ENCODE data around the gene METTL9. TPM values are rescaled to one million over a fixed set of nuclear protein-coding genes. Genes with fewer than 3 reads are reported as not detected.
"Not testable (repeated sequence)": the region's sequence is repeated elsewhere in the genome, so short reads cannot be mapped to it uniquely, and the experiment has no call there.

The METTL9 gene
- total RNA-seq, 2 donors from 2014 or later = 76.3 to 114 TPM

DNA sequence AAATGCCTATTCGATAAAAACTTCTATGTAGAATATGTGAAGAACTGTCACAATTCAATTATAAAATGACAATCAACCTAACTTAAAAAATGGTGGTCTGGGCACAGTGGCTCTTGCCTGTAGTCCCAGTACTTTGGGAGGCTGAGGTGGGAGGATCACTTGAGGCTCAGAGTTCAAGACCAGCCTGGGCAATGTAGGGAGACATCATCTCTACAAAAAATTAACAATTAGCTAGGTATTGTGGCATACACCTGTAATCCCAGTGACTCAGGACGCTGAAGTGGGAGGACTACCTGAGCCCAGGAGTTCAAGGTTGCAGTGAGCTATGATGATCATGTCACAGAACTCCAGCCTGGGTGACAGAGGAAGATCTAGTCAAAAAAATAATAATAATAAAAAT is 18.6 kb upstream of the METTL9 start:
- WGBS, 2 donors = 68 to 70% methylated on average over 2 of the region's 2 CpGs
- TF ChIP-seq, protein P1, sequence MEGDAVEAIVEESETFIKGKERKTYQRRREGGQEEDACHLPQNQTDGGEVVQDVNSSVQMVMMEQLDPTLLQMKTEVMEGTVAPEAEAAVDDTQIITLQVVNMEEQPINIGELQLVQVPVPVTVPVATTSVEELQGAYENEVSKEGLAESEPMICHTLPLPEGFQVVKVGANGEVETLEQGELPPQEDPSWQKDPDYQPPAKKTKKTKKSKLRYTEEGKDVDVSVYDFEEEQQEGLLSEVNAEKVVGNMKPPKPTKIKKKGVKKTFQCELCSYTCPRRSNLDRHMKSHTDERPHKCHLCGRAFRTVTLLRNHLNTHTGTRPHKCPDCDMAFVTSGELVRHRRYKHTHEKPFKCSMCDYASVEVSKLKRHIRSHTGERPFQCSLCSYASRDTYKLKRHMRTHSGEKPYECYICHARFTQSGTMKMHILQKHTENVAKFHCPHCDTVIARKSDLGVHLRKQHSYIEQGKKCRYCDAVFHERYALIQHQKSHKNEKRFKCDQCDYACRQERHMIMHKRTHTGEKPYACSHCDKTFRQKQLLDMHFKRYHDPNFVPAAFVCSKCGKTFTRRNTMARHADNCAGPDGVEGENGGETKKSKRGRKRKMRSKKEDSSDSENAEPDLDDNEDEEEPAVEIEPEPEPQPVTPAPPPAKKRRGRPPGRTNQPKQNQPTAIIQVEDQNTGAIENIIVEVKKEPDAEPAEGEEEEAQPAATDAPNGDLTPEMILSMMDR (IDR thresholded peaks at IDR 0.05) = no peak
- TF ChIP-seq POLR2A (IDR thresholded peaks at IDR 0.05) = no peak
- H3K4me3 ChIP-seq = no peak overlapping the region
- no peak overlapping the region for H3K27ac ChIP-seq
- no peaks in the 10 kb centered on the region for H3K4me1 ChIP-seq
- H3K36me3 ChIP-seq (replicated peaks in 1 of 2; ENCODE audit: insufficient read depth in 1 of 2, low read depth in 2 of 2) = no peaks in the 10 kb centered on the region
- ATAC-seq = no peak
- H3K9me3 ChIP-seq = no peaks in the 10 kb centered on the region
- no peaks in the 10 kb centered on the region for H3K27me3 ChIP-seq
- intact Hi-C loops (cut with DNase I) = loop anchor here (2.0 to 5.0 kb wide), 2 partner anchors 1096 to 1112 kb away; no protein-coding TSS in a partner anchor
- no peak for DNase-seq

DNA sequence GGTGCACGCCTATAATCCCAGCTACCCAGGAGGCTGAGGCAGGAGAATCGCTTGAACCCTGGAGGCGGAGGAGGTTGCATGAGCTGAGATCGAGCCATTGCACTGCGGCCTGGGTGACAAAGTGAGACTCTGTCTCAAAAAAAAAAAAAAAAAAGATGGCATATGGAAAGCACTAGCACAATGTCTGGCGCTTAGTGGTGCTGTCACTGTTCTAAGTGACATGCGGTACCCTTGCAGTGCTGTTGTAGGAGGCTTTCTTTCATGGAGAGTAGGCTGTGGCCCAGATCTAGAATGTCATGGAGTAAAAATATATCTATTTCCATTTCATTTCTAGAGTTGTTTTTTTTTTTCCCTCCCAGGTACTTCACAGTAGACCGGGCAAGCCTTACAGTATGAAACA is 14.6 kb upstream of the METTL9 start:
- no peak overlapping the region for H3K27ac ChIP-seq
- H3K36me3 ChIP-seq (replicated peaks in 1 of 2; ENCODE audit: insufficient read depth in 1 of 2, low read depth in 2 of 2) = no peaks in the 10 kb centered on the region
- intact Hi-C loops (cut with DNase I) = loop anchor here (5.0 kb wide), 1 partner anchor 1092 kb away; no protein-coding TSS in a partner anchor
- TF ChIP-seq, protein P1 (IDR thresholded peaks at IDR 0.05) = no peak
- TF ChIP-seq POLR2A (IDR thresholded peaks at IDR 0.05) = no peak
- ATAC-seq (no peak), DNase-seq (no peak)
- WGBS, 2 donors = 87 to 91% methylated on average over 8 of the region's 8 CpGs
- no peak overlapping the region for H3K4me3 ChIP-seq
- no peaks in the 10 kb centered on the region for H3K27me3 ChIP-seq
- no peaks in the 10 kb centered on the region for H3K9me3 ChIP-seq
- no peaks in the 10 kb centered on the region for H3K4me1 ChIP-seq

DNA sequence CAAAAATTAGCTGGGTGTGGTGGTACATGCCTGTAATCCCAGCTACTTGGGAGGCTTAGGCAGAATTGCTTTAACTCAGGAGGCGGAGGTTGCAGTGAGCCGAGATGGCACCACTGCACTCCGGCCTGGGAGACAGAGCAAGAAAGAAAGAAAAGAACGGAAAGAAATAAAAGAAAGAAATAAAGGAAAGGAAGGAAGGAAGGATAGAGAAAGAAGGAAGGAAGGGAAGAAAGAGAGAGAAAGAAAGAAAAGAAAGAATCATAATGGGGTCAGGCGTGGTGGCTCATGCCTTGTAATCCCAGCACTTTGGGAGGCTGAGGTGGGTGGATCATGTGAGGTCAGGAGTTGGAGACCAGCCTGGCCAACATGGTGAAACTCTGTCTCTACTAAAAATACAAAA is 10.8 kb upstream of the METTL9 start:
- H3K9me3 ChIP-seq; ATAC-seq; H3K27me3 ChIP-seq; H3K4me3 ChIP-seq; DNase-seq; H3K36me3 ChIP-seq (replicated peaks in 1 of 2; ENCODE audit: insufficient read depth in 1 of 2, low read depth in 2 of 2); intact Hi-C loops (cut with DNase I); H3K4me1 ChIP-seq; H3K27ac ChIP-seq: not testable (repeated sequence)
- WGBS, 2 donors = 85 to 88% methylated on average over 5 of the region's 5 CpGs

DNA sequence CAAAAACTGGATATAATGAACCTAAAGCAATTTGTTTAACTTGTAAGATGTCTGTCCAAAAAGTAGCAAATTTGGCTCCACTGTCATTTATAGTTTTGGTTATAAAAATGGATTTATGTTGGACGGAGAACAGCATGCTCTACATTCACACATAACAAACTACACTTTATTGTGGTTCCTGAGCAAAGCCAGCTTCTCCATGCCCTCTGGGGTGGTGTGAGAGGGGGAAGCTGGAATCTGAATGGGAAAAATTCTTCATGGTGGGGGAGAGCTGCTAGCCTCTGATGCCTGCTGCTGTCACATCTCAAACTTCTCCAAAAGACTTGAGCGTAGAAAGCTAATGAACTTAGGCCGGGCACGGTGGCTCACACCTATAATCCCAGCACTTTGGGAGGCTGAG is 9.8 kb upstream of the METTL9 start:
- intact Hi-C loops (cut with DNase I) = no loop called here
- Histone ChIP-seq H3K4me3 (no peak overlapping the region), H3K4me1 (no peaks in the 10 kb centered on the region), H3K9me3 (no peaks in the 10 kb centered on the region), H3K36me3 (replicated peaks in 1 of 2; ENCODE audit: insufficient read depth in 1 of 2, low read depth in 2 of 2) (no peaks in the 10 kb centered on the region), H3K27ac (no peak overlapping the region), H3K27me3 (no peaks in the 10 kb centered on the region)
- no peak for TF ChIP-seq POLR2A (IDR thresholded peaks at IDR 0.05)
- TF ChIP-seq, protein P1 (IDR thresholded peaks at IDR 0.05) = no peak
- ATAC-seq (no peak), DNase-seq (no peak)
- 72 to 73% methylated on average over 4 of the region's 4 CpGs for WGBS, 2 donors

DNA sequence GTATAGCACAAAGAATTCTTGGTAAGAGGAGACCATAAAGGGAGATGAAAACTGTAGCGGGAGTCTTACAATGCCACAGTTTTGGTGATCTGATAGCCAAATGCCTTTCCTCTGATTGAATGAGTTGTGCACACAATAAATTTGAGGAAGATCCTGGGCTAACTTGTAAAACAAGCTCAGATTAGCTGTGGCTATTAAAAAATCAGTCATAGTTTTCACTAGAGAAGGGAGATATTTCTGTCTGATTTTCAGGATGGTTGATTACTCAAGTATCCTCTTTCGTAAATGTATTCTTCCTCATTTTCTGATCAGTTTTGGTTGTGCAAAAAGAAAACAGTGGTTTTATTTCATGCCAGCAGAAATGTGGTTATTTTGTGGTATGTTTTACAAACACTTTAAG is 9.1 kb upstream of the METTL9 start:
- WGBS, 2 donors = 64 to 88% methylated on average over 2 of the region's 2 CpGs
- DNase-seq = no peak
- intact Hi-C loops (cut with DNase I) = no loop called here
- Histone ChIP-seq H3K36me3 (replicated peaks in 1 of 2; ENCODE audit: insufficient read depth in 1 of 2, low read depth in 2 of 2) (no peaks in the 10 kb centered on the region), H3K4me1 (no peaks in the 10 kb centered on the region), H3K9me3 (no peaks in the 10 kb centered on the region), H3K4me3 (no peak overlapping the region), H3K27ac (no peak overlapping the region), H3K27me3 (no peaks in the 10 kb centered on the region)
- ATAC-seq = no peak
- TF ChIP-seq, protein P1 (IDR thresholded peaks at IDR 0.05) = no peak
- TF ChIP-seq POLR2A (IDR thresholded peaks at IDR 0.05) = no peak
